T-helper 1 cell treated with Interleukin-12 subunit alpha and Interleukin-12 subunit beta and Interleukin-4 antibody, amounts not matched to agents 30 μg/mL and 1 μg/mL, for 36 hours (primary cell): ENCODE measurements around the gene GABPB1.
A peak's percentile ranks its signal among the peaks of the same experiment; 100 is the strongest.

Experiments used
- H3K27ac Mint-ChIP-seq: one replicate; pipeline ENCODE4 v1.8.0; 2021; ENCODE audit warnings: mild to moderate bottlenecking, mixed read lengths
- H3K27me3 Mint-ChIP-seq: one replicate; pipeline ENCODE4 v1.8.0; 2021; ENCODE audit warnings: low read depth, mixed read lengths
- H3K36me3 Mint-ChIP-seq: one replicate; pipeline ENCODE4 v1.8.0; 2021; ENCODE audit warnings: low read depth, mixed read lengths
- H3K4me1 Mint-ChIP-seq: one replicate; pipeline ENCODE4 v1.8.0; 2021; ENCODE audit warnings: low read depth, mixed read lengths
- H3K4me3 Mint-ChIP-seq: one replicate; pipeline ENCODE4 v1.8.0; 2021; ENCODE audit warnings: mild to moderate bottlenecking, moderate library complexity, mixed read lengths
- H3K9me3 Mint-ChIP-seq: one replicate; pipeline ENCODE4 v1.8.0; 2021; ENCODE audit warnings: mixed read lengths

The GABPB1 gene

DNA sequence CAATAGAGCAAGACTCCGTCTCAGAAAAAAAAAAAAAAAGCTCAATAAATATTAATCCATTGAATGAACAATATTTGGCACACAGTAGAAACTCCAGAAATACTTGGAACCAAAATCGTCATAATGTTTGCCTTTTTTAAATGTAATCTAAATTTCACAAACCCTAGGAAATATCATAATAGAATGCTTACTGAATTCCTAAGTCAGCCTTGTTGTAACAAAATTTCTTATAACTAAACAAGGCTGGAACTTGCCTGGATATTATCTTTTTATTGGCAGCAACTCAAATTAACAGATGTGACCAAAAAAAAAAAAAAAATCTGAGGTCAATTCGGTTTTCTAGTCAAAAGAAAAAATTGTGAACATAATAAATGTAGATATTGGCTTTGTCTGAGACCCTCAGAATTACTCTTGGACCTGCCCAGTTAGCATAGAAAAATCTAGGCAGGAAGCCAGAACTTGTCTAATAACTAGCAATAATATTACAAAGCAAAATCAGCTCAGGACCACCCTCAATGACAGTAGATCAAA, 33.3 kb downstream of the GABPB1 start:
- H3K9me3 Mint-ChIP-seq: no peaks in the 10 kb centered on the region
- peaks cover 4% of the 10 kb centered on the region for H3K36me3 Mint-ChIP-seq
- H3K4me3 Mint-ChIP-seq: no peak overlapping the region
- no peak overlapping the region for H3K27ac Mint-ChIP-seq
- peaks cover 19% of the 10 kb centered on the region for H3K4me1 Mint-ChIP-seq
- no peaks in the 10 kb centered on the region for H3K27me3 Mint-ChIP-seq

GRCh38 chr15:50320504-50320903, 34.5 kb downstream of the GABPB1 start:
- Mint-ChIP-seq H3K4me3 (no peak overlapping the region), H3K27ac (no peak overlapping the region), H3K4me1 (peaks cover 19% of the 10 kb centered on the region), H3K27me3 (no peaks in the 10 kb centered on the region), H3K36me3 (peaks cover 4% of the 10 kb centered on the region), H3K9me3 (no peaks in the 10 kb centered on the region)

GRCh38 chr15:50318697-50319096, 36.3 kb downstream of the GABPB1 start:
- H3K9me3 Mint-ChIP-seq: no peaks in the 10 kb centered on the region
- peak overlapping the region; percentile 69 for H3K4me3 Mint-ChIP-seq
- no peaks in the 10 kb centered on the region for H3K27me3 Mint-ChIP-seq
- H3K4me1 Mint-ChIP-seq: peaks cover 27% of the 10 kb centered on the region
- peak overlapping the region; percentile 80 for H3K27ac Mint-ChIP-seq
- H3K36me3 Mint-ChIP-seq: peaks cover 6% of the 10 kb centered on the region

- Mint-ChIP-seq H3K4me1 (peaks cover 36% of the 10 kb centered on the region), H3K36me3 (peaks cover 8% of the 10 kb centered on the region), H3K9me3 (no peaks in the 10 kb centered on the region), H3K27me3 (no peaks in the 10 kb centered on the region), H3K27ac (no peak overlapping the region), H3K4me3 (no peak overlapping the region)
These were observed 39.0 kb downstream of the GABPB1 start for GRCh38 chr15:50315814-50316630.

DNA sequence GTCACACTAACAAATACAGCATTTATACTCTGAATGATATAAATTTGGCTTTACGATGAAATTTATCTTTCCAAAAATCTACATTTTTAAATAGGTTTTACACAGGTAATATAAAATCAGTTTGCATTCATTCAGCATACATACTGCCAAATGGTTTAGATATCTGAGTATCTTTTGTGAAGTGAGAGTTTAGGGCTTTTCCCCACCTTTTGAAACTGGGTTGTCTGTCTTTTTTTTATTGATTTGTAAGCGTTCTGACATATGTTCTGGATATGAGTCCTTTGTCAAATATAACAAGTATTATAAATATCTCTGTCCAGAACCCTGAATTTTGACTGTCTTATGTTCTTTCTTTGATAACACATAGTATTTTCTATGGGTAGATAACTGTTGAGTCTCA, 42.4 kb downstream of the GABPB1 start:
- Mint-ChIP-seq H3K4me1 (peaks cover 21% of the 10 kb centered on the region), H3K27ac (no peak overlapping the region), H3K27me3 (no peaks in the 10 kb centered on the region), H3K4me3 (no peak overlapping the region), H3K36me3 (peaks cover 28% of the 10 kb centered on the region), H3K9me3 (peaks cover 17% of the 10 kb centered on the region)

- H3K4me1 Mint-ChIP-seq: peaks cover 10% of the 10 kb centered on the region
- no peak overlapping the region for H3K4me3 Mint-ChIP-seq
- H3K36me3 Mint-ChIP-seq: peaks cover 49% of the 10 kb centered on the region
- H3K9me3 Mint-ChIP-seq: peaks cover 18% of the 10 kb centered on the region
- H3K27me3 Mint-ChIP-seq: no peaks in the 10 kb centered on the region
- no peak overlapping the region for H3K27ac Mint-ChIP-seq
These were observed 47.2 kb downstream of the GABPB1 start for GRCh38 chr15:50307799-50308198.

DNA sequence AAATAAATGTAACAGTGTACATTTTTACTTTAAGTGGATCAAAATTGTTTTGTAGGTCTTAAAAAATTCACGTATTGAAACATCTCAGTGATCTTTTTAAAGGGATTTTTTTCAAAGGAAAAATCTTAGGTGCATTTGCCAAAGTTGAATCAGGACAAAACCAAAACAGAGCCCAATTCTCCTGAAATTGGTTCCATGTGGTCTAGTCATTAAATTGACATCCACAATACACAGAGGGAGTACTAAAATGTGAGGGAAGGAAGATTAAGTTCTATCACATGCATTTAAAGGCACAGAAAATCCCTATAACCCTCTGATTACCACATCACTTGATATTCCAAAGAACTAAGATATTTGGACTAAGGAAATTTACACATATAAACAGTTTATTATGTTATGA, 50.2 kb downstream of the GABPB1 start:
- H3K27me3 Mint-ChIP-seq: no peaks in the 10 kb centered on the region
- peaks cover 5% of the 10 kb centered on the region for H3K4me1 Mint-ChIP-seq
- no peak overlapping the region for H3K27ac Mint-ChIP-seq
- H3K36me3 Mint-ChIP-seq: peaks cover 64% of the 10 kb centered on the region
- H3K9me3 Mint-ChIP-seq: peaks cover 18% of the 10 kb centered on the region
- no peak overlapping the region for H3K4me3 Mint-ChIP-seq

DNA sequence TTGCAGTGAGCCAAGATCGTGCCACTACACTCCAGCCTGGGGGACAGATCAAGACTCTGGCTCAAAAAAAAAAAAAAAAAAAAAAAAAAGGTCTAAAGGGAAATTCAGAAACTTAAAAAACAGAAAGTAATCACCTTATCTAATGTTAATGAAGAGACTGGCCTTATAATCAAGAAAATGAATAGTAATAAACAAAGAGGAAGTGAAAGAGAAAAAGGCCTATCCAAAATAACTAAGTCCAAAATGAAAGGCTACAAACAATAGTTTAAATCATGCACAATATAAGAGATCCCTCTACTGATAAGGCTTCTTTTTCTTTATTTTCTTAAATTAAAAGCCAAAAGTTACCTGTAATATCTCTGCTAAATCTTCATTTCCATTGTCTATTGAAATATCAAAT, 52.4 kb downstream of the GABPB1 start:
- H3K4me1 Mint-ChIP-seq: peaks cover 3% of the 10 kb centered on the region
- H3K36me3 Mint-ChIP-seq: peaks cover 53% of the 10 kb centered on the region
- H3K27me3 Mint-ChIP-seq: no peaks in the 10 kb centered on the region
- H3K4me3 Mint-ChIP-seq: no peak overlapping the region
- H3K9me3 Mint-ChIP-seq: peaks cover under 1% of the 10 kb centered on the region
- H3K27ac Mint-ChIP-seq: no peak overlapping the region

DNA sequence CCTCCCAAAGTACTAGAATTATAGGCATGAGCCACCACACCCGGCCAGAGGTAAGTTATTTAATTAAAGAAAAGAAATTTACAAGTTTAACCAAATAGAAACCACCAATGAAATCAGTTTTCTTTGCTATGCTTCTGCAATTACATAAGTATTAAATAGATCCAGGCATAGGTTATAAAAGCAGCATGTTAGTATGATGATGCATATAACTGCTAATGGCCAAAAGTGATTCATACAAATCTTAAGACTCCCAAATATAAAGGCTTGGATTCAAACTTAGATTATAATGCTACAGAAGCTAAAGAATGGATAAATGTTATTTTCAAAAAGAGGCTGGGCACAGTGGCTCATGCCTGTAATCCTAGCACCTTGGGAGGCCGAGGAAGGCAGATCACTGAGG, 56.7 kb downstream of the GABPB1 start:
- H3K4me3 Mint-ChIP-seq: no peak overlapping the region
- peaks cover 45% of the 10 kb centered on the region for H3K36me3 Mint-ChIP-seq
- H3K27ac Mint-ChIP-seq: no peak overlapping the region

GRCh38 chr15:50295966-50296365, 59.0 kb downstream of the GABPB1 start:
- Mint-ChIP-seq H3K27me3 (no peaks in the 10 kb centered on the region), H3K27ac (no peak overlapping the region), H3K9me3 (no peaks in the 10 kb centered on the region), H3K4me3 (no peak overlapping the region), H3K4me1 (peaks cover 4% of the 10 kb centered on the region), H3K36me3 (peaks cover 33% of the 10 kb centered on the region)

More for the DNA sequence above, 56.7 kb downstream of the GABPB1 start:
- Mint-ChIP-seq H3K4me1 (peaks cover 7% of the 10 kb centered on the region), H3K9me3 (no peaks in the 10 kb centered on the region), H3K27me3 (no peaks in the 10 kb centered on the region)

GRCh38 chr15:50289749-50290148, 65.2 kb downstream of the GABPB1 start:
- Mint-ChIP-seq H3K27ac (no peak overlapping the region), H3K27me3 (no peaks in the 10 kb centered on the region), H3K9me3 (no peaks in the 10 kb centered on the region), H3K36me3 (peaks cover 32% of the 10 kb centered on the region), H3K4me1 (peaks cover 7% of the 10 kb centered on the region), H3K4me3 (no peak overlapping the region)

- Mint-ChIP-seq H3K27me3 (no peaks in the 10 kb centered on the region), H3K27ac (no peak overlapping the region), H3K36me3 (peaks cover 30% of the 10 kb centered on the region), H3K9me3 (no peaks in the 10 kb centered on the region), H3K4me3 (no peak overlapping the region), H3K4me1 (peaks cover 7% of the 10 kb centered on the region)
These were observed 67.5 kb downstream of the GABPB1 start for GRCh38 chr15:50287324-50288116.

DNA sequence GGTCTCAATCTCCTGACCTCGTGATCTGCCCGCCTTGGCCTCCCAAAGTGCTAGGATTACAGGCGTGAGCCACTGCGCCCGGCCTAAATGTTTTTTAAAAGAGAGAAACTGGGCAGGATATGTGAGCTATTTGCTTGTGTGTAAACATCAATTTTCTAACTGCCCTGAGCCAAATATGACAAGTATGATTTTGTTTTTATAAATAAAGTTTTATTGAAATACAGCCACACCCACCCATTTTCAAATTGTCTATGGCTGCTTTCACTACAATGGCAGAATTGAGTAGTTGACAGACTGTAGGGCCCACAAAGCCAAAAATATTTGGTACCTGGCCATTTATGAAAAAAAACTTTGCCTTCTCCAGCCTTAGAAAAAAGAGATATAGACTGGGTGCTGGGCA, 73.6 kb downstream of the GABPB1 start:
- Mint-ChIP-seq H3K9me3 (no peaks in the 10 kb centered on the region), H3K4me1 (no peaks in the 10 kb centered on the region), H3K27me3 (no peaks in the 10 kb centered on the region), H3K4me3 (no peak overlapping the region), H3K27ac (no peak overlapping the region), H3K36me3 (peaks cover 26% of the 10 kb centered on the region)

- Mint-ChIP-seq H3K4me1 (peaks cover 2% of the 10 kb centered on the region), H3K9me3 (no peaks in the 10 kb centered on the region), H3K27me3 (no peaks in the 10 kb centered on the region), H3K36me3 (peaks cover 27% of the 10 kb centered on the region), H3K27ac (no peak overlapping the region), H3K4me3 (no peak overlapping the region)
These were observed 74.7 kb downstream of the GABPB1 start for GRCh38 chr15:50280271-50280670.

- no peak overlapping the region for H3K27ac Mint-ChIP-seq
- no peaks in the 10 kb centered on the region for H3K9me3 Mint-ChIP-seq
- no peak overlapping the region for H3K4me3 Mint-ChIP-seq
- peaks cover 2% of the 10 kb centered on the region for H3K4me1 Mint-ChIP-seq
- peaks cover 27% of the 10 kb centered on the region for H3K36me3 Mint-ChIP-seq
- no peaks in the 10 kb centered on the region for H3K27me3 Mint-ChIP-seq
These were observed 76.5 kb downstream of the GABPB1 start for GRCh38 chr15:50278496-50278895.
